GM12892 (cell line): Measurements from ENCODE around the gene TPD52L1.
"Not testable (repeated sequence)": the region's sequence is repeated elsewhere in the genome, so short reads cannot be mapped to it uniquely, and the experiment has no call there.

Source experiments
- DNase-seq: peaks from one replicate; pipeline ENCODE4 v3.0.0; 2011; ENCODE audit not compliant: insufficient read length
- FAIRE-seq: peaks from 2 replicates; lab custom pipeline; 2011; peaks lifted over from hg19 to GRCh38; lab: Jason Lieb, UNC
- POLR2A ChIP-seq: IDR thresholded peaks from 2 replicates; pipeline ENCODE4 v1.6.1; 2011; ENCODE audit warnings: low read depth, low read length, control low read depth
- POLR2AphosphoS5 ChIP-seq: IDR thresholded peaks from 2 replicates; pipeline ENCODE4 v1.6.1; 2011; ENCODE audit warnings: low read depth, low read length, control low read depth
- TAF1 ChIP-seq: IDR thresholded peaks from 2 replicates; pipeline ENCODE4 v1.6.1; 2011; ENCODE audit warnings: low read depth, mild to moderate bottlenecking, control low read depth, low read length, borderline replicate concordance

TPD52L1 gene

GRCh38 chr6:125269328-125269985 is 115.9 kb downstream of the TPD52L1 start:
- FAIRE-seq (no peak), DNase-seq (no peak)
- no peak for TF ChIP-seq POLR2AphosphoS5
- TF ChIP-seq POLR2A = no peak
- no peak for TF ChIP-seq TAF1

GRCh38 chr6:125270380-125270779 is 116.8 kb downstream of the TPD52L1 start:
- DNase-seq (no peak), FAIRE-seq (no peak)
- TF ChIP-seq TAF1 (no peak), POLR2AphosphoS5 (no peak), POLR2A (no peak)

GRCh38 chr6:125271486-125272159 is 118.0 kb downstream of the TPD52L1 start:
- TF ChIP-seq TAF1 (no peak), POLR2A (no peak), POLR2AphosphoS5 (no peak)
- DNase-seq (no peak), FAIRE-seq (no peak)

GRCh38 chr6:125273251-125273650 is 119.7 kb downstream of the TPD52L1 start:
- TF ChIP-seq POLR2AphosphoS5 (no peak), POLR2A (no peak), TAF1 (no peak)
- DNase-seq (no peak), FAIRE-seq (no peak)

GRCh38 chr6:125273965-125274364 is 120.4 kb downstream of the TPD52L1 start:
- FAIRE-seq (no peak), DNase-seq (no peak)
- no peak for TF ChIP-seq POLR2A
- TF ChIP-seq POLR2AphosphoS5 = no peak
- no peak for TF ChIP-seq TAF1

GRCh38 chr6:125274935-125275334 is 121.4 kb downstream of the TPD52L1 start:
- DNase-seq = no peak
- no peak for FAIRE-seq
- no peak for TF ChIP-seq POLR2AphosphoS5
- TF ChIP-seq TAF1 = no peak
- TF ChIP-seq POLR2A = no peak

- DNase-seq (no peak), FAIRE-seq (no peak)
- no peak for TF ChIP-seq POLR2AphosphoS5
- TF ChIP-seq POLR2A = no peak
- no peak for TF ChIP-seq TAF1
Measured at GRCh38 chr6:125275779-125276178, 122.2 kb downstream of the TPD52L1 start.

- TF ChIP-seq POLR2A = no peak
- TF ChIP-seq TAF1 = no peak
- TF ChIP-seq POLR2AphosphoS5 = no peak
- DNase-seq (no peak), FAIRE-seq (no peak)
Measured at GRCh38 chr6:125277838-125278237, 124.3 kb downstream of the TPD52L1 start.

- TF ChIP-seq TAF1 = no peak
- TF ChIP-seq POLR2AphosphoS5 = no peak
- TF ChIP-seq POLR2A = no peak
- no peak for FAIRE-seq
- no peak for DNase-seq
Measured at GRCh38 chr6:125279961-125280360, 126.4 kb downstream of the TPD52L1 start.

GRCh38 chr6:125280370-125281035 is 126.9 kb downstream of the TPD52L1 start:
- DNase-seq, FAIRE-seq: not testable (repeated sequence)

- not testable (repeated sequence) for DNase-seq, FAIRE-seq
Measured at GRCh38 chr6:125282470-125282869, 128.9 kb downstream of the TPD52L1 start.

GRCh38 chr6:125285353-125285752 is 131.8 kb downstream of the TPD52L1 start:
- TF ChIP-seq POLR2A = no peak
- TF ChIP-seq POLR2AphosphoS5 = no peak
- no peak for TF ChIP-seq TAF1
- FAIRE-seq = no peak

More at GRCh38 chr6:125285353-125285752, 131.8 kb downstream of the TPD52L1 start:
- DNase-seq = no peak
